ENCODE measurements around the gene CLSTN1.
"Not testable (repeated sequence)": the region's sequence is repeated elsewhere in the genome, so short reads cannot be mapped to it uniquely, and the experiment has no call there.

The CLSTN1 gene

GRCh38 chr1:9826616-9827015, 2.9 kb upstream of the CLSTN1 start:
- no peak for DNase-seq (ENCODE audit: low read depth in 1 of 2, low spot score in 1 of 2)

- DNase-seq (ENCODE audit: low read depth in 1 of 2, low spot score in 1 of 2), result no peak
These were observed 2.3 kb upstream of the CLSTN1 start for GRCh38 chr1:9826087-9826486.

GRCh38 chr1:9825093-9826074, 1.6 kb upstream of the CLSTN1 start:
- peak; percentile 9 to 22 for DNase-seq (ENCODE audit: low read depth in 1 of 2, low spot score in 1 of 2)

GRCh38 chr1:9824702-9825089, 931 bp upstream of the CLSTN1 start:
- no peak for DNase-seq (ENCODE audit: low read depth in 1 of 2, low spot score in 1 of 2)

GRCh38 chr1:9823693-9823942, 147 bp downstream of the CLSTN1 start:
- no peak for DNase-seq (ENCODE audit: low read depth in 1 of 2, low spot score in 1 of 2)

- no peak for DNase-seq (ENCODE audit: low read depth in 1 of 2, low spot score in 1 of 2)
These were observed 670 bp downstream of the CLSTN1 start for GRCh38 chr1:9822897-9823692.

GRCh38 chr1:9822490-9822889, 1.3 kb downstream of the CLSTN1 start:
- DNase-seq (ENCODE audit: low read depth in 1 of 2, low spot score in 1 of 2), result no peak

GRCh38 chr1:9821710-9822109, 2.1 kb downstream of the CLSTN1 start:
- DNase-seq (ENCODE audit: low read depth in 1 of 2, low spot score in 1 of 2), result no peak

GRCh38 chr1:9820521-9820920, 3.2 kb downstream of the CLSTN1 start:
- no peak for DNase-seq (ENCODE audit: low read depth in 1 of 2, low spot score in 1 of 2)

GRCh38 chr1:9817734-9818133, 6.0 kb downstream of the CLSTN1 start:
- no peak for DNase-seq (ENCODE audit: low read depth in 1 of 2, low spot score in 1 of 2)

GRCh38 chr1:9816199-9816598, 7.6 kb downstream of the CLSTN1 start:
- no peak for DNase-seq (ENCODE audit: low read depth in 1 of 2, low spot score in 1 of 2)

- no peak for DNase-seq (ENCODE audit: low read depth in 1 of 2, low spot score in 1 of 2)
These were observed 8.6 kb downstream of the CLSTN1 start for GRCh38 chr1:9815150-9815549.

- no peak for DNase-seq (ENCODE audit: low read depth in 1 of 2, low spot score in 1 of 2)
These were observed 9.1 kb downstream of the CLSTN1 start for GRCh38 chr1:9814619-9815018.

- no peak for DNase-seq (ENCODE audit: low read depth in 1 of 2, low spot score in 1 of 2)
These were observed 12.4 kb downstream of the CLSTN1 start for GRCh38 chr1:9811239-9811966.

GRCh38 chr1:9809100-9809510, 14.7 kb downstream of the CLSTN1 start:
- DNase-seq (ENCODE audit: low read depth in 1 of 2, low spot score in 1 of 2), result no peak

- no peak for DNase-seq (ENCODE audit: low read depth in 1 of 2, low spot score in 1 of 2)
These were observed 15.3 kb downstream of the CLSTN1 start for GRCh38 chr1:9808459-9808858.

- no peak for DNase-seq (ENCODE audit: low read depth in 1 of 2, low spot score in 1 of 2)
These were observed 16.2 kb downstream of the CLSTN1 start for GRCh38 chr1:9807541-9807940.

GRCh38 chr1:9805972-9806371, 17.8 kb downstream of the CLSTN1 start:
- DNase-seq (ENCODE audit: low read depth in 1 of 2, low spot score in 1 of 2), result not testable (repeated sequence)

GRCh38 chr1:9805006-9805508, 18.7 kb downstream of the CLSTN1 start:
- DNase-seq (ENCODE audit: low read depth in 1 of 2, low spot score in 1 of 2), result no peak

GRCh38 chr1:9803003-9803918, 20.5 kb downstream of the CLSTN1 start:
- not testable (repeated sequence) for DNase-seq (ENCODE audit: low read depth in 1 of 2, low spot score in 1 of 2)

All from activated CD4-positive, alpha-beta T cell treated with anti-CD3 and anti-CD28 coated beads, Interleukin-2, amount 50 U/mL, for 24 hours (primary cell).